Ovary (tissue), 9 donors: ENCODE data around the gene FRYL. TPM values are rescaled to one million over a fixed set of nuclear protein-coding genes. Genes with fewer than 3 reads are reported as not detected.

ENCODE experiments used
- DNase-seq, 5 donors: peaks; one replicate each; pipeline ENCODE4 v3.0.0-alpha.2; 2019 to 2020
- H3K27ac ChIP-seq, 2 donors: fragments of 200-600 bp; one replicate each; pipeline versions ENCODE4 v1.5.1 to v1.8.0; 2019 to 2022
- H3K27me3 ChIP-seq: fragments of 200-600 bp; one replicate; pipeline ENCODE4 v1.8.0; 2022
- H3K36me3 ChIP-seq: fragments of 200-600 bp; sonication (generic); one replicate; pipeline ENCODE4 v1.5.1; 2019
- H3K4me1 ChIP-seq: one replicate; pipeline ENCODE4 v1.8.1; 2013; ENCODE audit warnings: mild to moderate bottlenecking, moderate library complexity; ENCODE audit not compliant: insufficient read depth
- H3K4me3 ChIP-seq: fragments of 200-600 bp; sonication (generic); one replicate; pipeline ENCODE4 v1.5.1; 2017
- H3K9me3 ChIP-seq, 2 donors: fragments of 200-600 bp in 1 of 2; sonication (generic) in 1 of 2; one replicate each; pipeline versions ENCODE4 v1.5.1 to v1.8.1; 2013 to 2019; ENCODE audit warnings: mild to moderate bottlenecking in 1 of 2, moderate library complexity in 1 of 2
- CTCF ChIP-seq, 3 donors: fragments of 450-650 bp in 2 of 3; fragments of 200-600 bp in 1 of 3; IDR thresholded peaks; one replicate each; pipeline versions ENCODE4 v1.5.1 to v1.8.0; 2016 to 2022; ENCODE audit warnings: antibody characterized with exemption in 3 of 3, mild to moderate bottlenecking in 1 of 3
- EP300 ChIP-seq: sonication (generic); formaldehyde crosslinking; IDR thresholded peaks from one replicate; pipeline ENCODE4 v1.6.1; 2017; ENCODE audit warnings: antibody characterized with exemption
- POLR2A ChIP-seq: fragments of 450-650 bp; IDR thresholded peaks from one replicate; pipeline ENCODE4 v1.6.1; 2017; ENCODE audit warnings: antibody characterized with exemption, mild to moderate bottlenecking, moderate library complexity
- WGBS, 3 donors: extraction: QIAGEN DNeasy Blood & Tissue Kit in 1 of 3; methylation state at CpG; one replicate each; pipeline versions ENCODE4 v1.1.5 to v1.1.7; 2013 to 2017; 5-methylcytosine and 5-hydroxymethylcytosine counted together
- intact Hi-C, 4 donors: fragments of 100-400 bp; cut with DNase I; formaldehyde crosslinking; loops; one replicate each; pipeline versions ENCODE4 v1.11.0 to v1.15.1; 2022 to 2023
- polyA plus RNA-seq, 2 donors: library from polyadenylated mRNA; stranded (reverse); fragments of 200-250 nt in 1 of 2; fragments of 350-450 nt in 1 of 2; fragmentation: Illumina TruSeq in 1 of 2; extraction: RNeasy Lipid Tissue Mini Kit (QIAGEN cat#74804) in 1 of 2; gene quantifications; one replicate each; pipeline ENCODE4 v1.2.3, GENCODE V29; 2013 to 2014
- total RNA-seq, 7 donors: library from RNA; depleted of rRNA in 2 of 7; stranded (reverse); fragments of >200 nt in 2 of 7; fragmentation: NEBNext Ultra II Directional in 3 of 7; extraction: Animal tissue kit (Norgen Biotek cat#: 25700) in 3 of 7; gene quantifications; one replicate each; pipeline versions ENCODE4 v1.1.0 to v1.2.4, GENCODE V29; 2016 to 2023
- donor health status: DM: no; HTN: no; CAD: no; lungs with moderate emphysema.
- donor health status: DM: no; HTN: no; CAD: no.
- donor health status: Bipolar disorder and iron deficiency.
- donor health status: DM: yes; HTN: yes; CAD: no.
- donor health status: DM: no; HTN: no; CAD: no.
- donor health status: DM: yes; HTN: yes; CAD: no.

The FRYL gene
- total and polyA plus RNA-seq, 9 donors, result 10.7 to 46.0 (median 35.2) TPM

GRCh38 chr4:48558819-48559218, 221.3 kb downstream of the FRYL start:
- Histone ChIP-seq H3K9me3 (no peaks in the 10 kb centered on the region), H3K4me1 (no peaks in the 10 kb centered on the region), H3K4me3 (no peak overlapping the region), H3K27me3 (no peaks in the 10 kb centered on the region), H3K27ac (no peak overlapping the region), H3K36me3 (no peaks in the 10 kb centered on the region)
- intact Hi-C loops, result no loop called here
- TF ChIP-seq CTCF (IDR thresholded peaks at IDR 0.05) (no peak), POLR2A (no peak), EP300 (no peak)
- 94 to 98% (median 96%) methylated on average over 3 of the region's 3 CpGs for WGBS, 3 donors
- DNase-seq, result no peak

GRCh38 chr4:48558026-48558425, 222.1 kb downstream of the FRYL start:
- Histone ChIP-seq H3K4me3 (no peak overlapping the region), H3K4me1 (no peaks in the 10 kb centered on the region), H3K27ac (no peak overlapping the region), H3K27me3 (no peaks in the 10 kb centered on the region), H3K36me3 (no peaks in the 10 kb centered on the region), H3K9me3 (no peaks in the 10 kb centered on the region)
- no peak for DNase-seq
- TF ChIP-seq CTCF (IDR thresholded peaks at IDR 0.05) (no peak), EP300 (no peak), POLR2A (no peak)
- 97 to 100% (median 98%) methylated on average over 1 of the region's 1 CpG for WGBS, 3 donors
- intact Hi-C loops, result no loop called here

GRCh38 chr4:48557478-48557877, 222.6 kb downstream of the FRYL start:
- DNase-seq, result no peak
- Histone ChIP-seq H3K4me3 (no peak overlapping the region), H3K27ac (no peak overlapping the region), H3K36me3 (no peaks in the 10 kb centered on the region), H3K27me3 (no peaks in the 10 kb centered on the region), H3K4me1 (no peaks in the 10 kb centered on the region), H3K9me3 (no peaks in the 10 kb centered on the region)
- intact Hi-C loops, result no loop called here
- 92 to 94% (median 93%) methylated on average over 8 of the region's 8 CpGs for WGBS, 3 donors
- no peak for TF ChIP-seq EP300
- TF ChIP-seq POLR2A, result no peak
- TF ChIP-seq CTCF (IDR thresholded peaks at IDR 0.05), result no peak

GRCh38 chr4:48556268-48556667, 223.8 kb downstream of the FRYL start:
- Histone ChIP-seq H3K27ac (no peak overlapping the region), H3K9me3 (no peaks in the 10 kb centered on the region), H3K27me3 (no peaks in the 10 kb centered on the region), H3K4me1 (no peaks in the 10 kb centered on the region), H3K4me3 (no peak overlapping the region), H3K36me3 (no peaks in the 10 kb centered on the region)
- intact Hi-C loops, result no loop called here
- 86 to 93% (median 89%) methylated on average over 2 of the region's 2 CpGs for WGBS, 3 donors
- DNase-seq, result no peak
- TF ChIP-seq POLR2A (no peak), CTCF (IDR thresholded peaks at IDR 0.05) (no peak), EP300 (no peak)

GRCh38 chr4:48554606-48555005, 225.5 kb downstream of the FRYL start:
- intact Hi-C loops, result no loop called here
- Histone ChIP-seq H3K4me1 (no peaks in the 10 kb centered on the region), H3K27me3 (no peaks in the 10 kb centered on the region), H3K9me3 (no peaks in the 10 kb centered on the region), H3K4me3 (no peak overlapping the region), H3K27ac (no peak overlapping the region), H3K36me3 (no peaks in the 10 kb centered on the region)
- DNase-seq, result no peak
- TF ChIP-seq CTCF (IDR thresholded peaks at IDR 0.05) (no peak), POLR2A (no peak), EP300 (no peak)
- WGBS, 3 donors, result 76 to 94% (median 77%) methylated on average over 4 to 5 of the region's 5 CpGs
